Measurements from ENCODE around the gene NQO2. TPM values are rescaled to one million over a fixed set of nuclear protein-coding genes. Genes with fewer than 3 reads are reported as not detected.

NQO2 gene
- total and polyA plus RNA-seq, 2 of the 13 experiments (the other 11 are each of a cell fraction or from before 2014, with no cell fraction given) = 32.2 to 56.5 TPM

- 0 out of 2 replicates have a peak, but pooled peaks have one; percentile 38 for TF ChIP-seq ZHX2 (IDR thresholded peaks at IDR 0.05; ENCODE audit: low read depth)
- TF ChIP-seq ZHX2 (CRISPR knock-in tag; IDR thresholded peaks at IDR 0.05; ENCODE audit: borderline replicate concordance) = no peak
- no peak for TF ChIP-seq SMYD3 (CRISPR knock-in tag; IDR thresholded peaks at IDR 0.05)
- TF ChIP-seq ZNF276 (CRISPR knock-in tag; IDR thresholded peaks at IDR 0.05; ENCODE audit: low read depth) = 0 out of 2 replicates have a peak, but pooled peaks have one; percentile 33
- TF ChIP-seq RNF2 (conservative IDR thresholded peaks at IDR 0.05; ENCODE audit: low read depth) = 0 out of 2 replicates have a peak, but pooled peaks have one; percentile 34
- TF ChIP-seq ZNF639 (CRISPR knock-in tag; conservative IDR thresholded peaks at IDR 0.05) = 0 out of 2 replicates have a peak, but pooled peaks have one; percentile 42
- no peak for TF ChIP-seq HOXA9 (CRISPR knock-in tag; IDR thresholded peaks at IDR 0.05; ENCODE audit: borderline replicate concordance)
- TF ChIP-seq THAP9 (CRISPR knock-in tag; IDR thresholded peaks at IDR 0.05; ENCODE audit: borderline replicate concordance) = peak; percentile 59; the same call in 1 of the 2 replicates
- no peak for TF ChIP-seq REL (CRISPR knock-in tag; conservative IDR thresholded peaks at IDR 0.05)
- TF ChIP-seq CERS6 (CRISPR knock-in tag; IDR thresholded peaks at IDR 0.05) = no peak
- TF ChIP-seq SSRP1 (CRISPR knock-in tag; IDR thresholded peaks at IDR 0.05) = no peak
- no peak for TF ChIP-seq DNMT3B (CRISPR knock-in tag; conservative IDR thresholded peaks at IDR 0.05)
- TF ChIP-seq ZC3H13 (CRISPR knock-in tag; IDR thresholded peaks at IDR 0.05) = no peak
Measured at GRCh38 chr6:2952557-2953095, 47.1 kb upstream of the NQO2 start (continued).
